ENCODE data around the gene PCDHB2.
"Not testable (repeated sequence)": the region's sequence is repeated elsewhere in the genome, so short reads cannot be mapped to it uniquely, and the experiment has no call there.

Gene PCDHB2

DNA sequence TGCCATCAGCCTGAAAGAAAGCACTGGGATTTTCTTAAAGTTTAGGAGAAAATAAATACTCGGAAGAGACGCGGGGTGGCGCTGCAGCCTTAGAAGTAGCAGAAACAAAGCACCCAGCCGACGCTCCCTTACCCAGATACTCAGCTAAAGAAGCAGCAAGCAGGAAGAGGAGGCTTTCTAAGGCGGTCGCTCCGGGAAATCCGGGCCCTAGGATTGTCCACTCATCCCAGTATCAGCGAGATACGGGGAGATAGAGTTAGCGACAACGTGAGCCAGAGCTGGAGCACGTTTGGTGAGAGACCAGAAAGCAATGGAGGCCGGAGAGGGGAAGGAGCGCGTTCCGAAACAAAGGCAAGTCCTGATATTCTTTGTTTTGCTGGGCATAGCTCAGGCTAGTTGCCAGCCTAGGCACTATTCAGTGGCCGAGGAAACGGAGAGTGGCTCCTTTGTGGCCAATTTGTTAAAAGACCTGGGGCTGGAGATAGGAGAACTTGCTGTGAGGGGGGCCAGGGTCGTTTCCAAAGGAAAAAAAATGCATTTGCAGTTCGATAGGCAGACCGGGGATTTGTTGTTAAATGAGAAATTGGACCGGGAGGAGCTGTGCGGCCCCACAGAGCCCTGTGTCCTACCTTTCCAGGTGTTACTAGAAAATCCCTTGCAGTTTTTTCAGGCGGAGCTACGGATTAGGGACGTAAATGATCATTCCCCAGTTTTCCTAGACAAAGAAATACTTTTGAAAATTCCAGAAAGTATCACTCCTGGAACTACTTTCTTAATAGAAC is at the start of gene PCDHB2:
Gene PCDHB2, plus strand, starts transcription at position 135 of the 782 bp plus-strand sequence. Its CDS starts 176 bp downstream, at position 311.
- peak; percentile 95 for DNase-seq (ENCODE audit: low read depth, low spot score)

DNA sequence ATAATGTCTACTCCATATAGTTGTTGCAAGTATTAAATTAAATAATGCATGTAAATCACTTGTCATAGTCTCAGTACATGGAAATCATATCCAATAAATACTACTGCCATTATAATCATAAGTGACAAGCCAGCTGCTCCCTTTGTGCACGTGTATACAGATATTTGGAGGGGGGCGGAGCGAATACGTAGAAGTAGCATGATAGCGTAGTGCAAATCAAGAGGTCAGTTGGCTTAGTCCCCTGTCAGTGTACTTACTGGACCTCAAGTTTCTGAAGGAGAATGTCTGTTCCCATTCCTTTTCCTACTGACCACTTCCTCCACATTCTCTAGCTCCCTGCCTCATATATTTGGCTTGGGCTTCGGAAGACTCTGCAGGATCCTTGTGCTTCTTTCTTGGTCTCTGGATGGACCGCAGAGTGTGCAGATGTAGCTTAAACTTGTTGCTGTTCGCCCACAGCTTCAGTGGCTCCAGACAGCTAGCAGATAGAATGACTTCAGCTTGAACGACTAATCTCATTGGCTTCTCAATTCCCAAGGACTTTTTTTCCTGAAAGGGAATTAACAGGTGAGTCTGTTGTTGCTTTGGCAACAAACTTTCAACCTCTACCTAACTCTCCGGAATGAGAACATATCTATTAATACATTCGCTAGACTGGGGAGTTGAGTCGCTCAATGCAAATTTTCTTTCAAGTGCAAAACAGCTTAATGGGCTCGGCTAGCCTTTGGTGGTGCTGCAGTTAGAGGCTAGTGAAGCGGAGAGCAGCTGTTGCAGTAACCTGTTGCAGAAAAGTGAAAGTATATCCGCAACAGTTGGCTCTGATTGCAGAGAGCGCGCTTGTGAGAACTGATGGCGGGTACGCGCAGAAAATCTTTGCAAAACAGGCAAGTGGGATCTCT is 43.5 kb upstream of the PCDHB2 start, which contains the start of gene PCDHB1:
Gene PCDHB1, plus strand, starts transcription at position 753 of the 899 bp plus-strand sequence. Its CDS starts 97 bp downstream, at position 850.
- DNase-seq (ENCODE audit: low read depth, low spot score), result peak; percentile 60

DNA sequence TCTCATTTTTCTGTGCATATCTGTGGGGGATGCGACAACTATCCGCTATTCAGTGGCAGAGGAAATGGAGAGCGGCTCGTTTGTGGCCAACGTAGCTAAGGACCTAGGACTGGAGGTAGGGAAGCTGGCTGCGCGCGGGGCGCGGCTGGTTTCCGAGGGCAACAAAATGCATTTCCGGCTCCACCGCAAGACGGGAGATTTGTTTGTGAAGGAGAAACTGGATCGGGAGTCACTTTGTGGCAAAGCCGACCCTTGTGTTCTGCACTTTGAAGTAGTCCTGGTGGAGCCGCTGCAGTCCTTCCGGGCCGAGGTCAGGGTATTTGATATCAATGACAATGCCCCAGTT is 42.9 kb upstream of the PCDHB2 start:
- DNase-seq (ENCODE audit: low read depth, low spot score), result peak; percentile 56

- DNase-seq (ENCODE audit: low read depth, low spot score), result peak; percentile 13
These were observed 16.6 kb upstream of the PCDHB2 start for GRCh38 chr5:141077826-141078225.

- DNase-seq (ENCODE audit: low read depth, low spot score), result no peak
These were observed 12.2 kb upstream of the PCDHB2 start for GRCh38 chr5:141082228-141082627.

DNA sequence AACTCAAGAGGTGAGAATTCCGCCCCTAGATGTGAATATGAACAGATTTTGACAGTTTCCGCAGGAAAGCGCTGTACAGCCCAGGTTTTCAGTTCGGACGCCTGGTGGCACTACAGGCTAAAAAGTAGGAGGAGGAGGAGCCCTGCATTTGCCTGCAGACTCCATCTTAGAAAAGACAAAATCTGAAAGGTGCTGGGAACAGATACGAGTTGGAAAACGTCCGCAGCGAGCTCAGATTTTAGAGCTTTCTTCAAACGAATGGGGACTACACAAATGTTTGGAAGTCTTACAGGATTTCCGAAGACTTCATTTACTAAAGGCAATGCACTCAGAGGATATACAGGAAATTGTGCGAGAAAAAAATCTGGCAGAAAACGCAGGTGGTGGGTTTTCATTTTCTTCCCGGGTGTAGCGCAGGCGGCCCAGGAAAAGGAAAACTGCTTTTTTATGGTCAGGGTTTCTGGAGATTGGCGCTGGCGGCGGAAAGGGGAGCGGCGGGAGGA is 9.9 kb upstream of the PCDHB2 start:
- DNase-seq (ENCODE audit: low read depth, low spot score), result peak; percentile 41

GRCh38 chr5:141095263-141095641 is 837 bp downstream of the PCDHB2 start:
- DNase-seq (ENCODE audit: low read depth, low spot score), result no peak

DNA sequence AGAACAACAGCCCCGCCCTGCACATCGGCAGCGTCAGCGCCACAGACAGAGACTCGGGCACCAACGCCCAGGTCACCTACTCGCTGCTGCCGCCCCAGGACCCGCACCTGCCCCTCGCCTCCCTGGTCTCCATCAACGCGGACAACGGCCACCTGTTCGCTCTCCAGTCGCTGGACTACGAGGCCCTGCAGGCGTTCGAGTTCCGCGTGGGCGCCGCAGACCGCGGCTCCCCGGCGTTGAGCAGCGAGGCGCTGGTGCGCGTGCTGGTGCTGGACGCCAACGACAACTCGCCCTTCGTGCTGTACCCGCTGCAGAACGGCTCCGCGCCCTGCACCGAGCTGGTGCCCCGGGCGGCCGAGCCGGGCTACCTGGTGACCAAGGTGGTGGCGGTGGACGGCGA is 1.8 kb downstream of the PCDHB2 start:
- DNase-seq (ENCODE audit: low read depth, low spot score), result not testable (repeated sequence)

GRCh38 chr5:141096586-141096985 is 2.2 kb downstream of the PCDHB2 start:
- not testable (repeated sequence) for DNase-seq (ENCODE audit: low read depth, low spot score)

- peak; percentile 52 for DNase-seq (ENCODE audit: low read depth, low spot score)
These were observed 5.9 kb downstream of the PCDHB2 start, which contains the start of gene PCDHB3 for GRCh38 chr5:141100243-141100805. Gene PCDHB3, plus strand, starts transcription at chr5:141100473. Its CDS starts 177 bp downstream, at chr5:141100650.

DNA sequence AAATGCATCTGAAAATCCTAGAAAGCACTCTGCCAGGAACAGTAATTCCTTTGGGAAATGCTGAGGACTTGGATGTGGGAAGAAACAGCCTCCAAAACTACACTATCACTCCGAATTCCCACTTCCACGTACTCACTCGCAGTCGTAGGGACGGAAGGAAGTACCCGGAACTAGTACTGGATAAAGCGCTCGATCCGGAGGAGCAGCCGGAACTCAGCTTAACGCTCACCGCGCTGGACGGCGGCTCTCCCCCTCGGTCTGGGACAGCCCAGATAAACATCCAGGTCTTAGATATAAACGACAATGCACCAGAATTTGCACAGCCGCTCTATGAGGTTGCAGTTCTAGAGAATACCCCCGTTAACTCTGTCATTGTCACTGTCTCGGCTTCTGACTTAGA is 6.6 kb downstream of the PCDHB2 start:
- DNase-seq (ENCODE audit: low read depth, low spot score), result no peak

DNA sequence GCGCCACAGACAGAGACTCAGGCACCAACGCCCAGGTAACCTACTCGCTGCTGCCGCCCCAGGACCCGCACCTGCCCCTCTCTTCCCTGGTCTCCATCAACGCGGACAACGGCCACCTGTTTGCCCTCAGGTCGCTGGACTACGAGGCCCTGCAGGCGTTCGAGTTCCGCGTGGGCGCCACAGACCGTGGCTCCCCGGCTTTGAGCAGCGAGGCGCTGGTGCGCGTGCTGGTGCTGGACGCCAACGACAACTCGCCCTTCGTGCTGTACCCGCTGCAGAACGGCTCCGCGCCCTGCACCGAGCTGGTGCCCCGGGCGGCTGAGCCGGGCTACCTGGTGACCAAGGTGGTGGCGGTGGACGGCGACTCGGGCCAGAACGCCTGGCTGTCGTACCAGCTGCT is 7.7 kb downstream of the PCDHB2 start:
- DNase-seq (ENCODE audit: low read depth, low spot score), result not testable (repeated sequence)

GRCh38 chr5:141102471-141102870 is 8.1 kb downstream of the PCDHB2 start:
- DNase-seq (ENCODE audit: low read depth, low spot score), result not testable (repeated sequence)

- no peak for DNase-seq (ENCODE audit: low read depth, low spot score)
These were observed 10.9 kb downstream of the PCDHB2 start for GRCh38 chr5:141105350-141105749.

DNA sequence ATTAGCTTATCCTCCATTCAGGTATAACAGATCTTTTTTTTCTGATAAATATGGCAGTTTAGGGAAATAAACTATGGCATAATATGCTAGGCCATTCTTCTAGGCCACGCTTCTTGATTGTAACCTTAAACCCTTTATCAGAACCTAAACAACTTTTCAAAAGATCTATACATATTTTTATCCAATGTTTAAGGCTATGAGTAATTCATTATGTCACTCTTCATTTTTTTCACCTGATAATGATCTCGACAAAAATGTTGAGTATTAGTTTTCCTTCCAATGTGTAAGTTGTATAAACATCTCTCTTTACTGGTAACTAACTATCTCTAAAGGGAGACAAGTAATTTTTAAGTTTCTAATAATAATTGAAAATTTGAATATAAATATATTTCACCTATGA is 24.8 kb downstream of the PCDHB2 start:
- DNase-seq (ENCODE audit: low read depth, low spot score), result no peak

GRCh38 chr5:141121563-141121962 is 27.1 kb downstream of the PCDHB2 start, which contains the start of gene PCDHB4:
Gene PCDHB4, plus strand, starts transcription at chr5:141121818. Its CDS starts 181 bp downstream, at chr5:141121999.
- DNase-seq (ENCODE audit: low read depth, low spot score), result no peak

DNA sequence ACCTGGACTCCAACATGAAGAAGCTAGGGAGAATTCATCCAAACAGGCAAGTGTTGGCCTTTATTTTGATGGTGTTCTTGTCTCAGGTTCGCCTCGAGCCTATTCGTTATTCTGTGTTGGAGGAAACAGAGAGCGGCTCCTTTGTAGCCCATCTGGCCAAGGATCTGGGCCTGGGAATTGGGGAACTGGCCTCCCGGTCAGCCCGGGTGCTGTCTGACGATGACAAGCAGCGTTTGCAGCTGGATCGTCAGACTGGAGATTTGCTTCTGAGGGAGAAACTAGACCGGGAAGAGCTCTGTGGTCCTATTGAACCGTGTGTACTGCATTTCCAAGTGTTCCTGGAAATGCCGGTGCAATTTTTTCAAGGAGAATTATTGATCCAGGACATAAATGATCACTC is 27.6 kb downstream of the PCDHB2 start:
- no peak for DNase-seq (ENCODE audit: low read depth, low spot score)

DNA sequence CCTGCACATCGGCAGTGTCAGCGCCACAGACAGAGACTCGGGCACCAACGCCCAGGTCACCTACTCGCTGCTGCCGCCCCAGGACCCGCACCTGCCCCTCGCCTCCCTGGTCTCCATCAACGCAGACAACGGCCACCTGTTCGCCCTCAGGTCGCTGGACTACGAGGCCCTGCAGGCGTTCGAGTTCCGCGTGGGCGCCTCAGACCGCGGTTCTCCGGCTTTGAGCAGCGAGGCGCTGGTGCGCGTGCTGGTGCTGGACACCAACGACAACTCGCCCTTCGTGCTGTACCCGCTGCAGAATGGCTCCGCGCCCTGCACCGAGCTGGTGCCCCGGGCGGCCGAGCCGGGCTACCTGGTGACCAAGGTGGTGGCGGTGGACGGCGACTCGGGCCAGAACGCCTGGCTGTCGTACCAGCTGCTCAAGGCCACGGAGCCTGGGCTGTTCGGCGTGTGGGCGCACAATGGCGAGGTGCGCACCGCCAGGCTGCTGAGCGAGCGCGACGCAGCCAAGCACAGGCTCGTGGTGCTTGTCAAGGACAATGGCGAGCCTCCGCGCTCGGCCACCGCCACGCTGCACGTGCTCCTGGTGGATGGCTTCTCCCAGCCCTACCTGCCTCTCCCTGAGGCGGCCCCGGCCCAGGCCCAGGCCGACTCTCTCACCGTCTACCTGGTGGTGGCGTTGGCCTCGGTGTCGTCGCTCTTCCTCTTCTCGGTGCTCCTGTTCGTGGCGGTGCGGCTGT is 29.2 kb downstream of the PCDHB2 start:
- DNase-seq (ENCODE audit: low read depth, low spot score), result not testable (repeated sequence)

GRCh38 chr5:141127305-141127704 is 32.9 kb downstream of the PCDHB2 start:
- DNase-seq (ENCODE audit: low read depth, low spot score), result no peak

DNA sequence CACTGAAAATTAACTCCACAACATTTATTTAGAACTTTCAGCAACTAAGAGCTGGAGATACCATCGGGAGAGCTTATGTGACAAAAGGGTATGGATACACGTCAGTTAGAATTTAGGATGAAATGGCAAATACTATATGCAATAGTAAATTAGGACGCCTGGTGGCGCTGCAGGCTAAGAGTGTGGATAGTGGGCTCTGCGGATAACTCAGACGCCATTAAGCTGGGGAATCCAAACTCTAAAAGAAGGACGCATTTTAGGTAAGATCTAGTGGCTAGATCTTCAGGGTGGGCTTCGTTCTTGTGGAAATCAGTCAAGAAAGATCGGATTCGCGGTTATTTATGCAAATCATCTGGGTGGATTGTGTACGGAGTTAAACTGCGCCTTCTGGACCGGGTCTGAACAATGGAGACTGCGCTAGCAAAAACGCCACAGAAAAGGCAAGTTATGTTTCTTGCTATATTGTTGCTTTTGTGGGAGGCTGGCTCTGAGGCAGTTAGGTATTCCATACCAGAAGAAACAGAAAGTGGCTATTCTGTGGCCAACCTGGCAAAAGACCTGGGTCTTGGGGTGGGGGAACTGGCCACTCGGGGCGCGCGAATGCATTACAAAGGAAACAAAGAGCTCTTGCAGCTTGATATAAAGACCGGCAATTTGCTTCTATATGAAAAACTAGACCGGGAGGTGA is 40.8 kb downstream of the PCDHB2 start, which contains the start of gene PCDHB5:
Gene PCDHB5, plus strand, starts transcription at position 177 of the 688 bp plus-strand sequence. Its CDS starts 229 bp downstream, at position 406.
- peak; percentile 62 for DNase-seq (ENCODE audit: low read depth, low spot score)
